Measurements from ENCODE around the gene PTPRA.

The PTPRA gene

DNA sequence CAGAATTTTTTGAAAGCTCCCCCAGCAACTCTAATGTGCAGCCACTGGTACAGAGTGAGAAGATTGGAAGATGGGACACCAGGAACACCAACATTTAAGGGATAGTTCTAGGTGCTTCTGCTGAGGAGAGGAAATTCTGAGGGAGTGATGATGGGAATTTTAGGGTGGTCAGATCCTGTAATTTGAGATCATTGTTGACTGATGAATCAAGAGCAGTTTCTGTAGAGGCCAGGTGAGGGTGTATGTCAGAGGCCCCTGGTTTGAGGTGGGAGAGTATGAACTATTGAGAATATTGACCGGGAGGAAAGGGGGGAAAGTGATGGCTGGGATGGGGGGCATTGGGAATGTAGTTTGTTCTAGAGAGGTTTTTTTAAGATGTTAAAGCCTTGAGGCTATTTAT, 47.2 kb downstream of the PTPRA start:
- TF ChIP-seq, protein P1, sequence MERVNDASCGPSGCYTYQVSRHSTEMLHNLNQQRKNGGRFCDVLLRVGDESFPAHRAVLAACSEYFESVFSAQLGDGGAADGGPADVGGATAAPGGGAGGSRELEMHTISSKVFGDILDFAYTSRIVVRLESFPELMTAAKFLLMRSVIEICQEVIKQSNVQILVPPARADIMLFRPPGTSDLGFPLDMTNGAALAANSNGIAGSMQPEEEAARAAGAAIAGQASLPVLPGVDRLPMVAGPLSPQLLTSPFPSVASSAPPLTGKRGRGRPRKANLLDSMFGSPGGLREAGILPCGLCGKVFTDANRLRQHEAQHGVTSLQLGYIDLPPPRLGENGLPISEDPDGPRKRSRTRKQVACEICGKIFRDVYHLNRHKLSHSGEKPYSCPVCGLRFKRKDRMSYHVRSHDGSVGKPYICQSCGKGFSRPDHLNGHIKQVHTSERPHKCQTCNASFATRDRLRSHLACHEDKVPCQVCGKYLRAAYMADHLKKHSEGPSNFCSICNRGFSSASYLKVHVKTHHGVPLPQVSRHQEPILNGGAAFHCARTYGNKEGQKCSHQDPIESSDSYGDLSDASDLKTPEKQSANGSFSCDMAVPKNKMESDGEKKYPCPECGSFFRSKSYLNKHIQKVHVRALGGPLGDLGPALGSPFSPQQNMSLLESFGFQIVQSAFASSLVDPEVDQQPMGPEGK (CRISPR knock-in tag; IDR thresholded peaks at IDR 0.05; ENCODE audit: borderline replicate concordance) = no peak
- TF ChIP-seq ZNF565 (CRISPR knock-in tag; conservative IDR thresholded peaks at IDR 0.05; ENCODE audit: low read depth) (no peak), RARB (CRISPR knock-in tag; IDR thresholded peaks at IDR 0.05) (no peak), BACH2 (CRISPR knock-in tag; IDR thresholded peaks at IDR 0.05; ENCODE audit: borderline replicate concordance) (no peak), ZFP30 (CRISPR knock-in tag; IDR thresholded peaks at IDR 0.05) (no peak)
- no peak for ATAC-seq

DNA sequence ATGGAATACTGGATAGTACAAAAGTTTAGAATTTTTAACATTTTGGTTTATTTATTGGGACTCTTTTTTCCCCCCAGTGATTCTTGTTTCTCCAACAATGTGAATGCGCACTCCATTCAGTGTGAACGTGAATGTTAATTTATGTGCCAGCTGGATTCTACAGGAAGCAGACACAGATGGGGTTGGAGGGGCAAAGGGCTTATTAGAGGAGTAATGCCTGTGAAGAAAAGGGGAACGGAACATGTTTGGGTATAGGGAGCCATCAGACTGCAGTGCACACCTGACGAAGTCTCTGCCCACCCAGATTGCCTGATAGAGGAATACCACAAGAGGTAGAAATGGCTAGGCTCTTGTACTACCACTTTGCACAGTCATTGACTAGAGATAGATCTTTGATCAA, 48.2 kb downstream of the PTPRA start:
- no peak for TF ChIP-seq TOX (CRISPR knock-in tag; IDR thresholded peaks at IDR 0.05; ENCODE audit: borderline replicate concordance)
- TF ChIP-seq BACH2 (CRISPR knock-in tag; IDR thresholded peaks at IDR 0.05; ENCODE audit: borderline replicate concordance) = no peak
- no peak for TF ChIP-seq CSDC2 (CRISPR knock-in tag; IDR thresholded peaks at IDR 0.05)
- ATAC-seq = no peak

DNA sequence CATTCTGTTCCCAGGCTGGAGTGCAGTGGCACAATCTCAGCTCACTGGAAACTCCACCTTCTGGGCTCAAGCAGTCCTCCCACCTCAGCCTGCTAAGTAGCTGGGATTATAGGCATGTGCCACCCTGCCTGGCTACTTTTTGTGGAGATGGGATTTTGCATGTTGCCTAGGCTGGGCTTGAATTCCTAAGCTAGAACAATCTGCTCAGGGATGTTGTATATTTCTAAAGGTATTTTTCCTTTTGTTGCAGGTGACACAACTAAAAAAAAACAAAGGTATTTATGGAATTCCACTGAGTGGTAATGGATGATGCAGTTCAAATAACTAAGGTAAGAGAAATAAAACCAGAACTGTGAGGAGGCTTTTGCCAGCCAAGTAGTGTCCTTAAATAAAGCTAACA, 49.7 kb downstream of the PTPRA start:
- TF ChIP-seq ARNTL (CRISPR knock-in tag; IDR thresholded peaks at IDR 0.05; ENCODE audit: borderline replicate concordance, low read depth) = no peak
- TF ChIP-seq ZC3H10 (CRISPR knock-in tag; IDR thresholded peaks at IDR 0.05) = no peak
- no peak for ATAC-seq

DNA sequence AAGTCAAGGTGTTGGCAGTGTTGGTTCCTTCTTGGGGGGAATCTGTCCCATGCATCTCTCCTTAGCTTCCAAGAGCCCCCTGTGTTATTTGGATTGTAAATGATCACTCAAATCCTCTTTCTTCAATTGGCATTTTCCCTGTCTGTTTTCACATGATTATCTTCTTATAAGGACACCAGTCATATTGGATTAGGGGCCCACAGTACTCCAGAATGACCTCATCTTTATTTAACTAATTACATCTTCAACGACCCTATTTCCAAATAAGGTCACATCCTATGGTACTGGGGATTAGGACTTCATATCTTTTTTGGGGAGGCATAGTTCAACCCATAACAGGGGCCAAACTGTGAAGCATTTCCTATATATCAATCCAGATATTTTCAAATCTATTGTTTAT, 57.3 kb downstream of the PTPRA start:
- ATAC-seq = no peak
- TF ChIP-seq, protein P2, sequence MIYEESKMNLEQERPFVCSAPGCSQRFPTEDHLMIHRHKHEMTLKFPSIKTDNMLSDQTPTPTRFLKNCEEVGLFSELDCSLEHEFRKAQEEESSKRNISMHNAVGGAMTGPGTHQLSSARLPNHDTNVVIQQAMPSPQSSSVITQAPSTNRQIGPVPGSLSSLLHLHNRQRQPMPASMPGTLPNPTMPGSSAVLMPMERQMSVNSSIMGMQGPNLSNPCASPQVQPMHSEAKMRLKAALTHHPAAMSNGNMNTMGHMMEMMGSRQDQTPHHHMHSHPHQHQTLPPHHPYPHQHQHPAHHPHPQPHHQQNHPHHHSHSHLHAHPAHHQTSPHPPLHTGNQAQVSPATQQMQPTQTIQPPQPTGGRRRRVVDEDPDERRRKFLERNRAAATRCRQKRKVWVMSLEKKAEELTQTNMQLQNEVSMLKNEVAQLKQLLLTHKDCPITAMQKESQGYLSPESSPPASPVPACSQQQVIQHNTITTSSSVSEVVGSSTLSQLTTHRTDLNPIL (CRISPR knock-in tag; IDR thresholded peaks at IDR 0.05; ENCODE audit: low read depth) = no peak
- no peak for TF ChIP-seq ZNF8 (CRISPR knock-in tag; IDR thresholded peaks at IDR 0.05)
- no peak for TF ChIP-seq RARB (CRISPR knock-in tag; IDR thresholded peaks at IDR 0.05)
- no peak for TF ChIP-seq SNAI2 (CRISPR knock-in tag; IDR thresholded peaks at IDR 0.05)

DNA sequence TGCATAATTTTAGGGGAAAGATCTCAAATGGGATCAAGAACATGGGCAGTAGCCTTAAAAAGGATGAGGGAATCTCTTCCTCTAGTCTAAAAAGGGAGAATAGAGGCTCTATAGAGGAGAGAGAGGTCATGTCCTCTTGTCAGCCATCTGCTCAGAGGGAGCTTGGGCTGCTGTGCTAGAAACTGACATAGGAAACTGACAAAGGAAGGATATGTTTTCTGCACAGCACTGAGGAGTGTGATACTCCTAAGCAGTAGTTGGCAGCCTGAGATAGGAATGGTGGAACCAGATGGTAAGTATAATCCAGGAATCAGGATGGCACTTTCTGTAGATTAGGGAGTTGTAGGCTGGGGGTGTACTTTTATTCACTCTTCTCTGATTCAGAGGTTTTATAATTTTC, 59.2 kb downstream of the PTPRA start:
- no peak for ATAC-seq
- TF ChIP-seq ZFP3 (CRISPR knock-in tag; IDR thresholded peaks at IDR 0.05) (no peak), ZNF8 (CRISPR knock-in tag; IDR thresholded peaks at IDR 0.05) (no peak), PPARA (CRISPR knock-in tag; IDR thresholded peaks at IDR 0.05; ENCODE audit: borderline replicate concordance) (no peak), OSR1 (CRISPR knock-in tag; IDR thresholded peaks at IDR 0.05) (no peak), GLIS3 (CRISPR knock-in tag; IDR thresholded peaks at IDR 0.05) (no peak), ARNTL (CRISPR knock-in tag; IDR thresholded peaks at IDR 0.05; ENCODE audit: borderline replicate concordance, low read depth) (no peak), SNAI2 (CRISPR knock-in tag; IDR thresholded peaks at IDR 0.05) (no peak), RARB (CRISPR knock-in tag; IDR thresholded peaks at IDR 0.05) (no peak), ZNF565 (CRISPR knock-in tag; conservative IDR thresholded peaks at IDR 0.05; ENCODE audit: low read depth) (no peak), ZFP30 (CRISPR knock-in tag; IDR thresholded peaks at IDR 0.05) (no peak), ESRRG (CRISPR knock-in tag; IDR thresholded peaks at IDR 0.05) (no peak), ZNF70 (CRISPR knock-in tag; IDR thresholded peaks at IDR 0.05) (no peak), ZC3H10 (CRISPR knock-in tag; IDR thresholded peaks at IDR 0.05) (no peak), TCF4 (CRISPR knock-in tag; IDR thresholded peaks at IDR 0.05; ENCODE audit: borderline replicate concordance) (no peak), CSDC2 (CRISPR knock-in tag; IDR thresholded peaks at IDR 0.05) (no peak), ISL1 (CRISPR knock-in tag; IDR thresholded peaks at IDR 0.05) (no peak)
- TF ChIP-seq, protein P2 (CRISPR knock-in tag; IDR thresholded peaks at IDR 0.05; ENCODE audit: low read depth) = no peak
- TF ChIP-seq, protein P3, sequence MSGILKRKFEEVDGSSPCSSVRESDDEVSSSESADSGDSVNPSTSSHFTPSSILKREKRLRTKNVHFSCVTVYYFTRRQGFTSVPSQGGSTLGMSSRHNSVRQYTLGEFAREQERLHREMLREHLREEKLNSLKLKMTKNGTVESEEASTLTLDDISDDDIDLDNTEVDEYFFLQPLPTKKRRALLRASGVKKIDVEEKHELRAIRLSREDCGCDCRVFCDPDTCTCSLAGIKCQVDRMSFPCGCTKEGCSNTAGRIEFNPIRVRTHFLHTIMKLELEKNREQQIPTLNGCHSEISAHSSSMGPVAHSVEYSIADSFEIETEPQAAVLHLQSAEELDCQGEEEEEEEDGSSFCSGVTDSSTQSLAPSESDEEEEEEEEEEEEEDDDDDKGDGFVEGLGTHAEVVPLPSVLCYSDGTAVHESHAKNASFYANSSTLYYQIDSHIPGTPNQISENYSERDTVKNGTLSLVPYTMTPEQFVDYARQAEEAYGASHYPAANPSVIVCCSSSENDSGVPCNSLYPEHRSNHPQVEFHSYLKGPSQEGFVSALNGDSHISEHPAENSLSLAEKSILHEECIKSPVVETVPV (CRISPR knock-in tag; IDR thresholded peaks at IDR 0.05) = no peak
- TF ChIP-seq, protein P4, sequence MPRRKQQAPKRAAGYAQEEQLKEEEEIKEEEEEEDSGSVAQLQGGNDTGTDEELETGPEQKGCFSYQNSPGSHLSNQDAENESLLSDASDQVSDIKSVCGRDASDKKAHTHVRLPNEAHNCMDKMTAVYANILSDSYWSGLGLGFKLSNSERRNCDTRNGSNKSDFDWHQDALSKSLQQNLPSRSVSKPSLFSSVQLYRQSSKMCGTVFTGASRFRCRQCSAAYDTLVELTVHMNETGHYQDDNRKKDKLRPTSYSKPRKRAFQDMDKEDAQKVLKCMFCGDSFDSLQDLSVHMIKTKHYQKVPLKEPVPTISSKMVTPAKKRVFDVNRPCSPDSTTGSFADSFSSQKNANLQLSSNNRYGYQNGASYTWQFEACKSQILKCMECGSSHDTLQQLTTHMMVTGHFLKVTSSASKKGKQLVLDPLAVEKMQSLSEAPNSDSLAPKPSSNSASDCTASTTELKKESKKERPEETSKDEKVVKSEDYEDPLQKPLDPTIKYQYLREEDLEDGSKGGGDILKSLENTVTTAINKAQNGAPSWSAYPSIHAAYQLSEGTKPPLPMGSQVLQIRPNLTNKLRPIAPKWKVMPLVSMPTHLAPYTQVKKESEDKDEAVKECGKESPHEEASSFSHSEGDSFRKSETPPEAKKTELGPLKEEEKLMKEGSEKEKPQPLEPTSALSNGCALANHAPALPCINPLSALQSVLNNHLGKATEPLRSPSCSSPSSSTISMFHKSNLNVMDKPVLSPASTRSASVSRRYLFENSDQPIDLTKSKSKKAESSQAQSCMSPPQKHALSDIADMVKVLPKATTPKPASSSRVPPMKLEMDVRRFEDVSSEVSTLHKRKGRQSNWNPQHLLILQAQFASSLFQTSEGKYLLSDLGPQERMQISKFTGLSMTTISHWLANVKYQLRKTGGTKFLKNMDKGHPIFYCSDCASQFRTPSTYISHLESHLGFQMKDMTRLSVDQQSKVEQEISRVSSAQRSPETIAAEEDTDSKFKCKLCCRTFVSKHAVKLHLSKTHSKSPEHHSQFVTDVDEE (CRISPR knock-in tag; IDR thresholded peaks at IDR 0.05) = no peak
- TF ChIP-seq, protein P5, sequence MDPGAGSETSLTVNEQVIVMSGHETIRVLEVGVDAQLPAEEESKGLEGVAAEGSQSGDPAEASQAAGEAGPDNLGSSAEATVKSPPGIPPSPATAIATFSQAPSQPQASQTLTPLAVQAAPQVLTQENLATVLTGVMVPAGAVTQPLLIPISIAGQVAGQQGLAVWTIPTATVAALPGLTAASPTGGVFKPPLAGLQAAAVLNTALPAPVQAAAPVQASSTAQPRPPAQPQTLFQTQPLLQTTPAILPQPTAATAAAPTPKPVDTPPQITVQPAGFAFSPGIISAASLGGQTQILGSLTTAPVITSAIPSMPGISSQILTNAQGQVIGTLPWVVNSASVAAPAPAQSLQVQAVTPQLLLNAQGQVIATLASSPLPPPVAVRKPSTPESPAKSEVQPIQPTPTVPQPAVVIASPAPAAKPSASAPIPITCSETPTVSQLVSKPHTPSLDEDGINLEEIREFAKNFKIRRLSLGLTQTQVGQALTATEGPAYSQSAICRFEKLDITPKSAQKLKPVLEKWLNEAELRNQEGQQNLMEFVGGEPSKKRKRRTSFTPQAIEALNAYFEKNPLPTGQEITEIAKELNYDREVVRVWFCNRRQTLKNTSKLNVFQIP (CRISPR knock-in tag; IDR thresholded peaks at IDR 0.05; ENCODE audit: borderline replicate concordance, low read depth) = no peak

Data from SK-N-SH treated with all-trans-retinoic acid at 6 μM for 48 hours (cell line).